NT2/D1 (cell line): ENCODE data around the gene WNT8B.

Experiments
- SUZ12 ChIP-seq: IDR thresholded peaks from 2 replicates; pipeline ENCODE4 v1.6.1; 2011; ENCODE audit not compliant: insufficient read length, insufficient read depth; ENCODE audit errors: extremely low read depth
- ZNF274 ChIP-seq: IDR thresholded peaks from 2 replicates; pipeline ENCODE4 v1.6.1; 2011; ENCODE audit warnings: mild to moderate bottlenecking, low read depth, low read length

- no peak for TF ChIP-seq ZNF274
- TF ChIP-seq SUZ12, result no peak
Measured at GRCh38 chr10:100522945-100523344, 60.1 kb downstream of the WNT8B start.
